Sciatic nerve (tissue), 2 donors: Measurements from ENCODE around the gene CFAP299. TPM values are rescaled to one million over a fixed set of nuclear protein-coding genes. Genes with fewer than 3 reads are reported as not detected.
A peak's percentile ranks its signal among the peaks of the same experiment; 100 is the strongest.
"Not testable (repeated sequence)": the region's sequence is repeated elsewhere in the genome, so short reads cannot be mapped to it uniquely, and the experiment has no call there.

Experiments used
- ATAC-seq: fragments of 200-7000 bp; cut with Tn5 transposase; one replicate; pipeline ENCODE4 v1.9.1; 2020; ENCODE audit warnings: mild to moderate bottlenecking, moderate library complexity
- DNase-seq: peaks from one replicate; pipeline ENCODE4 v3.0.0-alpha.2; 2020; ENCODE audit warnings: low spot score
- intact Hi-C: fragments of 100-400 bp; cut with DNase I; formaldehyde crosslinking; loops from one replicate; pipeline ENCODE4 v1.14.2; 2022
- total RNA-seq: library from RNA; stranded (reverse); fragmentation: NEBNext Ultra II Directional; extraction: Animal tissue kit (Norgen Biotek cat#: 25700); gene quantifications from one replicate; pipeline ENCODE4 v1.2.1, GENCODE V29; 2021
- donor health status: DM: no; HTN: no; CAD: no.
- donor health status: DM: no; HTN: no; CAD: no.

Gene CFAP299
- 0.22 TPM for total RNA-seq

DNA sequence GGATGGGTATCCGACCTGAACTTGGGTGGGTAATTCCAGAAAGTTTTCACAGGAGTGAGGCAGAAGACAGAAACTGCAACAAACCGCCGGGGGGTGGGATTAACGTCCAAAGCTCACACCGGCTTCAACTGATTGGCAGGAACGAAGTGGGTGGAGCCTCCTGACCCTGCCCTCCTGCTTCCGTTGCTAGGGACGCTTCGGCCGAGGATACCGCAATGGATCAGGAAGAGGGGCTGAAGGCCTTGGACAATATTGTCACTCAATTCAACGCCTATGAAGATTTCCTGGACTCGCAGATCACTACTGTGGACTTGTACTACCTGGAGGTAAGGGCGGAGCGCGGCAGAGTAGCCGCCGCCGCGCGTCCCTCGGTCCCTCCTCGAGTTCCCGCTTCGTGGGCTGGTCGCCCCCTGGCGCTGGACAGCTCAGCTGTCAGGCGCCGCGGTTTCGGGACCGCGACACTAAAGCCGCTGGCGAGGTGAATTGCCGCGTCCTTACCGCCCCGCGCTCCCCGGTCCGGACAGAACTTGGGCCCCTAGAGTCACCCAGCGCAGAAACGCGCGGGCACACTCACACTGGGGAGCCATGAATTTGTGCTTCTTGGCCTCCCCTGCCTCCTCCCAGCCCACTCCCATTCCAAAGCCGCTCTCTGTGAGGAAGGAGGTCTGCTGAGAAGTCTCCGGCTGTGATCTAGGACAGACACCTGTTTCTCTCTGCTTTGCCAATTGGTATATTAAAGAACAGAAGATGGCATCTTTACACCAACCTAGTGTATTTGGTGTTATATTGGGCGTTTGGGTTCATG is at the start of gene CFAP299:
CFAP299 (plus strand) TSS at position 177 of the 805 bp plus-strand sequence.
- intact Hi-C loops: no loop called here
- ATAC-seq: peak; percentile 96
- DNase-seq: peak; percentile 88

DNA sequence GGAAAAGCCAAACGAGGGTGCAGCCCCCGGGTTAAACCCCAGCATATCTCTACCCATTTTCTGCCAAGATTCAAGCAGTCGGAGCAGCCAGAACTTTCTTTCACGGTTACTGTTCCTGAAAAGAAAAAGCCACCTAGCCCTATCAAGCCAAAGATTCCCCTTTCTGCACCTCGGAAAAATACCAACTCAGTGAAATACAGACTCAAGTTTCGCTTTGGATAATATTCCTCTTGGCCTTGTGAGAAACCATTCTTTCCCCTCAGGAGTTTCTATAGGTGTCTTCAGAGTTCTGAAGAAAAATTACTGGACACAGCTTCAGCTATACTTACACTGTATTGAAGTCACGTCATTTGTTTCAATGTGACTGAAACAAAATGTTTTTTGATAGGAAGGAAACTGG is 49.1 kb upstream of the CFAP299 start:
- ATAC-seq (no peak), DNase-seq (no peak)
- intact Hi-C loops: no loop called here

DNA sequence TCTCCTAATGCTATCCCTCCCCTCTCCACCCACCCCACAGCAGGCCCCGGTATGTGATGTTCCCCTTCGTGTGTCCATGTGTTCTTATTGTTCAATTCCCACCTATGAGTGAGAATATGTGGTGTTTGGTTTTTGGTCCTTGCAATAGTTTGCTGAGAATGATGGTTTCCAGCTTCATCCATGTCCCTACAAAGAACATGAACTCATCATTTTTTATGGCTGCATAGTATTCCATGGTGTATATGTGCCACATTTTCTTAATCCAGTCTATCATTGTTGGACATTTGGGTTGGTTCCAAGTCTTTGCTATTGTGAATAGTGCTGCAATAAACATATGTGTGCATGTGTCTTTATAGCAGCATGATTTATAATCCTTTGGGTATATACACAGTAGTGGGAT is 44.9 kb upstream of the CFAP299 start:
- DNase-seq, intact Hi-C loops, ATAC-seq: not testable (repeated sequence)

DNA sequence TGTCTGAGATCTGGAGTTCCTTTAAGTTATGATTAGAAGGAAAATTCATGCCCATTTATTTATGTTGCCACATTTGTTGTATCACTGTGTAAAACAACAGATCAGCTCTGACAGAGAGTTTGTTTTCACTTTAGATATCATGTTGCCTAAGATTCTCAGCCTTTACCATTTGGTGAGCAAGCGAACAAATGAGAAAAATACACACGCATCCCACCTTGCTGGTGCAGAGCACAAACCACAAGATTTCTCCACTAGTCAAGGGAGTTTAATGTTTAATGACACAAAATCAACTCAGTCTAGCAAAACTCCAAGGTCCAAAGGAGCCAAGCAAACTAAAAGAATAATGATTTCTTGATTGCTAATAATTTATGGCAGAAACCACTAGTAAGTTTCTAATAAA is 41.3 kb upstream of the CFAP299 start:
- DNase-seq (no peak), ATAC-seq (no peak)
- intact Hi-C loops: no loop called here

DNA sequence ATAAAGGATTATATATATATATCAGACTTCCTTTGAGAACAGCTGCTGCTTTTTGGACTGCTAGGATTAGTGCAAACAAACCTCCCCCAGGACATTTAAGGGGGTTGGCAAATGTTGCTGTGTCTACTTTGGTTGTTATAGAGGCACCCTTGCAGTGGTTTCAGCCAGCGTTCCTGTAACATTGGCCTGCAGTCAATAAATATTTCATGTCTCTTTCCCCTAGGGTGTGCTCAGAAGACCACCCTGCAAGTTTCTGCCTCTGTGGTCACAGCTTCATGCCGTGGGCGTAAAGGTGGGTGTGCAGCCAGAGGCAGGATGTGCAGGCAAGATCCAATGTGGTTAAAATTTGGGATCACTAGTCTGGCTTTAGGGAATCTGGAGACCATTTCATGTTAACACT is 40.2 kb upstream of the CFAP299 start:
- intact Hi-C loops: no loop called here
- no peak for ATAC-seq
- no peak for DNase-seq

DNA sequence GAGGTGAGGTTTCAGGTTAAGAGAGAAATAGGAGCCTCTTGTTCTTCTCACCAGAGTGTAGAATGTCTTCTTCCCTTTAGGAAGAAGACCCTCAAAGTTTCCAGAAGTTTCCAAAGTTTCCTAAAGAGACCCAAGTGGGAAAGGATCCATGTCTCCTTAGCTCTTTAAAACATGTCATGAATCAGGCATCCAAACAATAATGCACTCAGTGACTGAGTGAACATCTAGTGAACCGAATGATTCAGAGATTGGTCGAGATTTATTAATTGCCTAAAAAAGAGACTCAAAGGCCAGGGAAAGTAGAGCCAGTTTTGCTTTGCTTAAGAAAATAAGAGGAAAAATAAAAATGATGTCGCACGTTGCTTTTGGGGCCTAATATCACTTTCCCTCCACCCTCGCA is 39.7 kb upstream of the CFAP299 start:
- ATAC-seq (no peak), DNase-seq (no peak)
- intact Hi-C loops: no loop called here

DNA sequence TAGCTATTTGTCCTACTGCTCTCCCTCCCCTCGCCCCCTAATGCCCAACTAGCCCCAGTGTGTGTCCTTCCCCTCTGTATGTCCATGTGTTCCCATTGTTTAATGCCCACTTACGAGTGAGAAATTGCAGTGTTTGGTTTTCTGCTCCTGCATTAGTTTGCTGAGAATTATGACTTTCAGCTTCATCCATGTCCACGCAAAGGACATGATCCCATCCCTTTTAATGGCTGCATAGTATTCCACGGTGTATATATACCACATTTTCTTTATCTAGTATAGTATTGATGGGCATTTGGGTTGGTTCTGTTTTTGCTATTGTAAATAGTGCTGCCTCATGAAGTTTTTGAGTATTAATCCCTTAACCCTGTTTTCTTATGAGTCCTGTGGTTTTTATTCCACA is 33.6 kb upstream of the CFAP299 start:
- intact Hi-C loops: no loop called here
- DNase-seq: no peak
- ATAC-seq: no peak

DNA sequence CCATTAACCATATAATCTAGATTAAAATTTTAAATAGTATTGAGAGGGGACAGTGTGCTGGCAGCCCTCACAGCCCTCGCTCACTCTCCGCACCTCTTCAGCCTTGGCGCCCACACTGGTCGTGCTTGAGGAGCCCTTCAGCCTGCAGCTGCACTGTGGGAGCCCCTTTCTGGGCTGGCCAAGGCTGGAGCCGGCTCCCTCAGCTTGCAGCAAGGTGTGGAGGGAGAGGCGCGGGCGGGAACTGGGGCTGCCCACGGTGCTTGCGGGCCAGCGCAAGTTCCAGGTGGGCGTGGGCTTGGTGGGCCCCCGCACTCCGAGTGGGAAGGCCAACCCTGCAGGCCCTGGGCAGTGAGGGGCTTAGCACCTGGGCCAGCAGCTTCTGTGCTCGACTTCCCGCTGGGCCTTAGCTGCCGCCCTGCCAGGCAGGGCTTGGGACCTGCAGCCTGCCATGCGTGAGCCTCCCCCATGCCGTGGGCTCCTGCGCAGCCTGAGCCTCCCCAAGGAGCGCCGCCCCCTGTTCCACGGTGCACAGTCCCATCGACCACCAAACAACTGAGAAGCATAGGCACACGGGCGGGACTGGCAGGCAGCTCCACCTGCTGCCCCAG is 32.8 kb upstream of the CFAP299 start:
- DNase-seq (no peak), ATAC-seq (no peak)
- intact Hi-C loops: no loop called here

DNA sequence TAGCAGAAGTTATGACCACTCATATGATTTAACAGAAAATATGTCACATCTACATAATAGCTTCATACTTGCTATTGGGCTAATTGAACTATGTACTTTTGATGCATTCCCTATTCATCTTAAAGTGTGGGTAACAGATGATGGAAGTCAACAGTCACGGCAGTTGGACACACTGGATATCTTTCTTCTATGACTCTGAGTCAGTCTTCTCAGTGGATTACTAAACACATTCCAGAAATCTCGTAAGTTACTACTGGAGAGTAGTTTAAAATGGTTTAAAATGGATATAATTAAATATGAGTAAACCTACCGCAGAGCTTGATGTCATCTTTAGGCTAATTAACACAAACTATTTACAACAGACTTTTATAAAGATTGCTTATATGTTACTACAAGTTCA is 30.1 kb upstream of the CFAP299 start:
- intact Hi-C loops: no loop called here
- no peak for ATAC-seq
- DNase-seq: no peak

DNA sequence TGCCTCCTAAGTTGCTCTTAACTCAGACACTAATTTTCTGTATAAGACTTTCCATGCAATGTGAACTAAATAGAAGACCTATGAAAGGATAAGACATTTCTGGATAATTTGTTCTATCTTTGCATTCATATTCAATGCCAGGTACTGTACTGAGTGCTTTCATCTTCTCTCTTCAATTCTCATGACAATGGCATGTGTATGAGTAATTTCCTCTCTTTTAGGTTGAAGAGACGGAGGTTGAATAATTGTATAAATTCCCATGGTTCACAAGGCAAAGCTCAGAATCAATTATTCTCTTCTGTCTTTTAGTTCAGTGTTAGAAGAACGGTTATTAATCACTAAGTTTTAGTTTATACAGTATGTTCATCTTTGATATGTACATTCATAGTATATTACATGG is 29.3 kb upstream of the CFAP299 start:
- DNase-seq (no peak), ATAC-seq (no peak)
- intact Hi-C loops: no loop called here

DNA sequence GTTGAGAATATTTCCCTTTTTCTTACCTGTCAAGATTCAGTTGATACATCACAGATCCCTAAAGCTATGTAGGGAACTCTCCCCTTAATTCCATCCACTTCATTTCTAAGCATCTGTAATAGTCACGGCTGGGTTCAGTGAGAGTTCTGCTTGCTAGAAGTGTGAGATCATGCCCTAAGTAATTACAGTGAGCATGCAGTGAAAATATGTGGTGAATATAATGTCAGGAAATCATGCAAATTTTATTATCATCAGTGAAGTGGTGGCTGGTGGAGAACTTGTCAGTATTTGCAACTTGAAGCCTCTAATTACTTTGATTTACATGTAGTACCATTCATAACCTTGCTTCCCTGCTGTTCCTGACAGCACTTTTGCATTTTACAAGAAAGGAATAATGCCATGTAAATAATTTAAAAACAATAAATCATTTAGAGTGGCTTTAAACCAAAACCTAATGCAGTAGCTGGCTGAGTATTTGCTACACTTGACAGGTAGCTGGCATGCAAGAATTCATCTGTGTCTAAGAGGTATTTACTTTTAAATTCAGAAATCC is 28.3 kb upstream of the CFAP299 start:
- intact Hi-C loops: no loop called here
- DNase-seq: no peak
- ATAC-seq: no peak

DNA sequence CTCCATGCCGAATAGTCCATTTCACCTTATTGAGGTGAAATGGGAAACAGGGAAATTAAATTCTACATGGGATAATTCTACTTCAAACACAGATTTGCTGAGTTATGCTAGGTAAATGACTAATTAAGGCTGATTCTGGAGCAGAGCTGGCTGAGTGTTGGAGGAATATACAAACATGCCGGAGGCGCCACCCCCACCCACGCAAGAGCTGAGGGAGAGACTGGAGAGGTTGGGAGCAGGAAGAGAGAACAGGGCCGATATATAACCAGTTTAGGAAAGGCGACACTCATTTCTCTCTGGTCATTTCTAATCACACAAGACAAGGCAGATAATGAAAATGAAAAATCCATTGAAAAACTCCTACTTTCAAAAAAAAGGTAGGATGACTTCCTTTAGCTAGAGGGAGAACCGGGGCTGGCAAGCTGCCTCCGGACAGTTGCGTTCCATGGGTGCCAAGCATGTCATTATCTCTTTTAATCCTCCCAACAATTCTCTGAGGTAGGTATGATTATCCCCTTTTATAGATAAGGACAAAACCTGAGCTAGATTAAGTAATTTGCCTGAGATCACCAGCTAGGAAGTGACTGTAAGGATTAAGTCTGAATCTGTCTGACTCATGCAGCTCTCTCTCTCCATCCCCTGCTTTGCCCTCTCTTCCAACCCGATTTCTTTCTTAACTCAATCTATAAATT is 27.6 kb upstream of the CFAP299 start:
- DNase-seq: no peak
- intact Hi-C loops: no loop called here
- ATAC-seq: no peak

DNA sequence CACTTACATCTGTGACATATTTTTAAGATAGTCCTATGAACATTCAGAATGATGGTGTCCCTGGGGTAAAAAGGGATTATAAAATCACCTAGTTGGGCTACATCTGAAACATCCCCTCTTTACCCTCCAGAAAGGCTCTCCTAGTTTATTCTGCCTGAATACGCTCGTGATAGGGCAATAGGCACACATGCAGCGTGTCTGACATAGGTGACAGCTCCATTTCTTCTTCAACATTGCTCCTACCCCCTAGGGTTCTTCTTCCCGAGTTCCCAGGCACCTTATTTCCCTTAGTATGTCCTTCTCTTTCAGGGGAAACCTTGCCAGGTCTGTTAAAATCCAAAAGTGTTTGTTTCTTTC is 27.1 kb upstream of the CFAP299 start:
- no peak for ATAC-seq
- intact Hi-C loops: no loop called here
- no peak for DNase-seq

DNA sequence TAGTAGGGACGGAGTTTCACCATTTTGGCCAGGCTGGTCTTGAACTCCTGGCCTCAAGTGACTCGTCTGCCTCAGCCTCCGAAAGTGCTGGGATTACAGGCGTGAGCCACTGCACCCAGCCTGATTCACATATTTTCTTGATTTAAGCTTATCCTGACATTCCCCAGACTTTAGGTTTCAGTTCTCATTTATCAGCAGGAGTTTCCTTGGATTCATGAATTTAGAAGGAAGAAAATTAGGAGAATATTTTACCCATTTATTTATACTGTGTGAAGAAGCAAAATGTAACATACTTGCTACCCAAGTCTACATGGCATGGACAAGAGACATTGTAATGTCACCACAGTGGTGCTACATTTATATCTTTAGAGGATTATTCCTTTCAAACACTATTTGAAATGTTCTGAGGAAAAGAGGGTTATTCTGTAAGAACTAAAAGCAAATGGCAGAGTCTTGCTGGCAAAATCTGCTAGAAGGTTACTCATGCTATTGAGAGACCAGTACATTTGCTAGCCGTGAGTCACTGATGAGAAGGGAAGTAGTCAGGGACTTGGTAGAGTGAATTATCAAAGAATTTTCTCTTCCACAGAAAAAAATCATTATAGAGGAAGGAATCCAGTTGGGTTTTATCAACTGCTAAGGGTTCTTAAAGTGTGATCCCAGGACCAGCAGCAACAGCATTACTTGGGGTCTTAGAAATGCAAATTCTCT is 26.1 kb upstream of the CFAP299 start:
- no peak for DNase-seq
- no peak for ATAC-seq
- intact Hi-C loops: no loop called here

DNA sequence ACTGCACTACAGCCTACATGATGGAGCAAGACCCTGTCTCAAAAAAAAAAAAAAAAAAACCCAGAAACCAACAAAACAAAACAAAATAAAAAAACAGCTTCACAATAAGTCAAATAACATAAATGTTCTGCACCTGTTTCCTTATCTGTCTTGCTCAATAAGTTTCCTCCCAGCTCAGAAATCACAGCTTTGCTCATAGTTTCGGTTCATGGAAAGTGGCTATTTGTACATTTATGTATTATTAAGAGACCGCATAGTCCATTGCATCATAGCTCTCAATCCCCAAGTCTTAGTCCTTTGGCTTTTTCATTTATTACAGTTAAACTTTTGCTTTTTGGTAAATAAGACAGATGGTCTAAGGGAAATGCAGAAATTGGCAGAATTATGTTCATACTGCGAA is 24.4 kb upstream of the CFAP299 start:
- intact Hi-C loops: no loop called here
- ATAC-seq (no peak), DNase-seq (no peak)

DNA sequence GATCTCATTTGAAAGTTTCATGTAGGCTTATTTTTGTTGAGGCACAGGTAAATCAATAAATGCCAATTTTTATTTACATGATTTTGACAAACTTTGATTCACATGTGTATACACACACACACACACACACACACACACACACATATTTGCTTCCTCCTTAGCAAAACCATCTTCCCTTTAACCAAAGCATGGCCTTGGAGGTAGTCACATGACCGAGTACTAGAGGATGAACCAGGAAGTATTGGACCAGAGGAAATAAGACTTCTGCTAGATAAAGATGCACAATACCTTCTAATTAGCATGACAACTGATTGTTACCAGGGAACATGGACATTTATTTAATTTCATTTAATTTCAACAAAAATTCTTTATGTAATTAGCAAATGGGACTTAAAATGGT is 23.4 kb upstream of the CFAP299 start:
- DNase-seq (no peak), ATAC-seq (no peak)
- intact Hi-C loops: no loop called here

DNA sequence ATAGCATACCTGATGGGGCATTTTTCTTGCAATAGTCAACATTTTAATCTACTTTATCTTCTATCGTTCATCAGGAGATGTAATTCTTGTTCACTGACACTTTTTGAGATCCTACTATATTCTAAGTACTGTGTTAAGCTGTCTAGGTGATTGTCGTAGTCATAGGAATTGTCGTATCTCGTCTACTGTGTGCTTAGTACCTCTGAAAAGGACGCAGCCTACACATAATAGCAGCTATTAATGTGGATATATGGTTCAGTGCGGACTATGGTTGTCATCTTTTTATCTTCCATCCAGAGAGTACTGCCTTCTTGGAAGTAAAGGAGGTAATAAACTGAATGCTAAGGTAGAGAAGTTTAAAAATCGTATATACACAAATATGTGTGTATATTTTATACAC is 21.9 kb upstream of the CFAP299 start:
- DNase-seq: no peak
- no peak for ATAC-seq
- intact Hi-C loops: no loop called here

DNA sequence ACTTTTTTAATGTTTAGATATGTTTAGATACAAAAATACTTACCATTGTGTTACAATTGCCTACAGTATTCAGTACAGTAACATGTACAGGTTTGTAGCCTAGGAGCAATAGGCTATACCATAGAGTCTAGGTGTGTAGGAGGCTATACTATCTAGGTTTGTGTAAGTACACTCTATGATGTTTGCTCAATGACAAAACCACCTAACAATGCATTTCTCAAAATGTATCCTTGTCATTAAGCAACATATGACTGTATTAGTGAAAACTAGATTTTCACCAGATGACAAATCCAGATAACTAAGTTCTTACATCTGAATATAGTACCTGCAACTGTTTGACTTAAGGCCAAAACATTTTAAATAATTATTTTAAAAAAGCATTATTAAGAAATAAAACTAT is 19.7 kb upstream of the CFAP299 start:
- ATAC-seq, DNase-seq, intact Hi-C loops: not testable (repeated sequence)

DNA sequence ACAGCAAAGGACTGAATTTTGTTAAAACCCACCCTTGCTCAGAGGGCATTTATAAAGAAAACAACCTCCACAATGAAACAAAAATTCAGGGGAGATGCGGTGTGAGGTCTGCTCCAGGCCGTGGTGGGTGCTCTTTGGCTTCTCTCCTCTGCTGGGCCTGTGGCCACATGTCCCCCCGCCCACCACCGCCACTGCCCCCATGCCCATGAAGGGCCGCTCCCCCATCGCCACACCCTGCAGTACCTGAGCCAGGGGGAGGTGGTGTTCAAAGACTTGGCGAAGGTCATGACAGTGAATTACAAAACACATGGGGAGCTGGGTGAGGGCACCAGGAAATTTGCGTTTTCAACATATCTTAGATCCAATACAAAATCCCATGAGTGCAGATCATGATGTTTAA is 14.2 kb upstream of the CFAP299 start:
- no peak for ATAC-seq
- intact Hi-C loops: no loop called here
- no peak for DNase-seq

DNA sequence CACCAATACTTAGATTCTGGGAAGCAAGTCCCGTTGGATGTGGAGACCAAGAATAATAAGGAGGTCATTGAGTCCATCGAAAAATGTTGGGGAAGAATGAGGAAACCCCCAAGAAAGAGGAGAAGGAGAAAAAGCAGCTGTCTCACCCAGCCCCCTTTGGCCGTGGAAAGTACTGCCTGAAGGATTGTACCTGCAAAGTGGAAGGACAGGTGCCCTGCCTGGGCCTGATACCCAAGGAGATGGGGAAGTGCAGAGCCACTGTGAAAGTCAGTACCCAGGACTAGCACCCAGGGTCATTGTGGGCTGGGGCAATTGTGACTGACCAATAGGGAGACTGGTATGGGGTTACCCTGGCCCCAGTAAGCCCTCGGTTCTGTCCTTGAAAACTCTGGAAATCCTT is 13.8 kb upstream of the CFAP299 start:
- intact Hi-C loops: no loop called here
- DNase-seq: no peak
- ATAC-seq: no peak
